Endodermal cell (in vitro differentiated cells): Measurements from ENCODE around the gene PNMA1. TPM values are rescaled to one million over a fixed set of nuclear protein-coding genes. Genes with fewer than 3 reads are reported as not detected.

Source experiments
- DNase-seq: peaks from one replicate; pipeline ENCODE4 v3.0.0-alpha.2; 2017
- H3K27ac ChIP-seq: 2 replicates; pipeline ENCODE4 v1.5.1; 2013; ENCODE audit warnings: mild to moderate bottlenecking, low read depth, low read length, moderate library complexity
- H3K27me3 ChIP-seq: 2 replicates; pipeline ENCODE4 v1.6.1; 2013; ENCODE audit warnings: mild to moderate bottlenecking, low read length, moderate library complexity; ENCODE audit not compliant: insufficient read depth, control insufficient read depth, poor library complexity, severe bottlenecking
- H3K36me3 ChIP-seq: 2 replicates; pipeline ENCODE4 v1.7.0; 2013; ENCODE audit warnings: mild to moderate bottlenecking, low read length, moderate library complexity; ENCODE audit not compliant: control insufficient read depth, insufficient read depth
- H3K4me1 ChIP-seq: one replicate; pipeline ENCODE4 v1.7.0; 2013; ENCODE audit warnings: low read length; ENCODE audit not compliant: control insufficient read depth, insufficient read depth
- H3K4me3 ChIP-seq: 2 replicates; pipeline ENCODE4 v1.5.1; 2013; ENCODE audit warnings: mild to moderate bottlenecking, low read length, moderate library complexity
- H3K9ac ChIP-seq: 2 replicates; pipeline ENCODE4 v1.6.1; 2013; ENCODE audit warnings: mild to moderate bottlenecking, low read length, moderate library complexity; ENCODE audit not compliant: poor library complexity, severe bottlenecking; ENCODE audit errors: extremely low read depth
- H3K9me3 ChIP-seq: 2 replicates; pipeline ENCODE4 v1.6.1; 2013; ENCODE audit warnings: mild to moderate bottlenecking, low read length, moderate library complexity; ENCODE audit not compliant: control insufficient read depth
- H3K27ac Mint-ChIP-seq: 2 replicates; pipeline ENCODE4 v1.8.0; 2020; ENCODE audit warnings: mixed read lengths
- H3K27me3 Mint-ChIP-seq: 2 replicates; pipeline ENCODE4 v1.8.0; 2021; ENCODE audit warnings: mild to moderate bottlenecking, mixed read lengths; ENCODE audit not compliant: insufficient read depth
- H3K36me3 Mint-ChIP-seq: 2 replicates; pipeline ENCODE4 v1.8.0; 2020; ENCODE audit warnings: low read depth, mixed read lengths
- H3K4me1 Mint-ChIP-seq: 2 replicates; pipeline ENCODE4 v1.8.0; 2020; ENCODE audit warnings: mixed read lengths
- H3K4me3 Mint-ChIP-seq: 2 replicates; pipeline ENCODE4 v1.8.0; 2020; ENCODE audit warnings: mild to moderate bottlenecking, moderate library complexity, mixed read lengths
- H3K9me3 Mint-ChIP-seq: 2 replicates; pipeline ENCODE4 v1.8.0; 2020; ENCODE audit warnings: mild to moderate bottlenecking, mixed read lengths
- WGBS, 2 experiments: methylation state at CpG; one replicate each; pipeline versions ENCODE4 v1.1.5 to v1.1.7; 2013; ENCODE audit warnings: missing lambda C conversion rate in 2 of 2, mixed read lengths in 1 of 2; ENCODE audit not compliant: insufficient coverage in 1 of 2, insufficient read length in 1 of 2; 5-methylcytosine and 5-hydroxymethylcytosine counted together
- total RNA-seq, 2 donors: library from RNA; stranded (reverse); fragmentation: NEBNext Ultra II Directional in 1 of 2; extraction: Animal tissue kit (Norgen Biotek cat#: 25700) in 1 of 2; gene quantifications; 2 replicates in 1 of 2; 3 replicates in 1 of 2; pipeline ENCODE4 v1.2.1, GENCODE V29; 2021
- TF ChIP-seq, protein P1 (sequence below): fragments of 200-600 bp; sonication (generic); conservative IDR thresholded peaks from 2 replicates; pipeline ENCODE4 v1.5.0; 2021; ENCODE audit warnings: antibody characterized with exemption, mild to moderate bottlenecking

Gene PNMA1
- total RNA-seq, 2 donors from 2014 or later: 66.9 to 70.4 TPM

DNA sequence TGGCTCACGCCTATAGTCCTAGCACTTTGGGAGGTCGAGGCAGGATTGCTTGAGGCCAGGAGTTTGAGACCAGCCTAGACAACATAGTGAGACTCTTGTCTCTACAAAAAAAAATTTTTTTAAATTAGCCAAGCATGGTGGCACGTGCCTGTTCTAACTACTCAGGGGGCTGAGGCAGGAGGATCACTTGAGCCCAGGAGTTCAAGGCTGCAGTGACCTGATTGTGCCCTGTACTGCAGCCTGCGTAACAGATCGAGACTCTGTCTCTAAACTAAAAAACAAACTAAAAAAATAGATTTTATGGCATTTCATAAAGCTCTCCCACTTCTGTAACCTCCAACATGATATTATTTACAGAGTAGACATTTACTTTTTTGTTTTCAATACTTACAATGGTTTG lies 29.6 kb downstream of the PNMA1 start:
- H3K27ac Mint-ChIP-seq: no peak overlapping the region
- peaks cover 19% of the 10 kb centered on the region for H3K36me3 ChIP-seq
- TF ChIP-seq, protein P1, sequence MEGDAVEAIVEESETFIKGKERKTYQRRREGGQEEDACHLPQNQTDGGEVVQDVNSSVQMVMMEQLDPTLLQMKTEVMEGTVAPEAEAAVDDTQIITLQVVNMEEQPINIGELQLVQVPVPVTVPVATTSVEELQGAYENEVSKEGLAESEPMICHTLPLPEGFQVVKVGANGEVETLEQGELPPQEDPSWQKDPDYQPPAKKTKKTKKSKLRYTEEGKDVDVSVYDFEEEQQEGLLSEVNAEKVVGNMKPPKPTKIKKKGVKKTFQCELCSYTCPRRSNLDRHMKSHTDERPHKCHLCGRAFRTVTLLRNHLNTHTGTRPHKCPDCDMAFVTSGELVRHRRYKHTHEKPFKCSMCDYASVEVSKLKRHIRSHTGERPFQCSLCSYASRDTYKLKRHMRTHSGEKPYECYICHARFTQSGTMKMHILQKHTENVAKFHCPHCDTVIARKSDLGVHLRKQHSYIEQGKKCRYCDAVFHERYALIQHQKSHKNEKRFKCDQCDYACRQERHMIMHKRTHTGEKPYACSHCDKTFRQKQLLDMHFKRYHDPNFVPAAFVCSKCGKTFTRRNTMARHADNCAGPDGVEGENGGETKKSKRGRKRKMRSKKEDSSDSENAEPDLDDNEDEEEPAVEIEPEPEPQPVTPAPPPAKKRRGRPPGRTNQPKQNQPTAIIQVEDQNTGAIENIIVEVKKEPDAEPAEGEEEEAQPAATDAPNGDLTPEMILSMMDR: no peak
- no peak for DNase-seq
- no peak overlapping the region for H3K4me3 Mint-ChIP-seq
- H3K27me3 Mint-ChIP-seq: no peaks in the 10 kb centered on the region
- H3K9ac ChIP-seq: no peak overlapping the region
- no peaks in the 10 kb centered on the region for H3K4me1 ChIP-seq
- no peaks in the 10 kb centered on the region for H3K9me3 Mint-ChIP-seq
- no peaks in the 10 kb centered on the region for H3K27me3 ChIP-seq
- 82 to 93% methylated on average over 3 to 5 of the region's 5 CpGs for WGBS, 2 experiments
- H3K9me3 ChIP-seq: peaks cover 5% of the 10 kb centered on the region
- H3K4me3 ChIP-seq: no peak overlapping the region
- no peak overlapping the region for H3K27ac ChIP-seq
- H3K4me1 Mint-ChIP-seq: no peaks in the 10 kb centered on the region
- H3K36me3 Mint-ChIP-seq: peaks cover 31% of the 10 kb centered on the region

DNA sequence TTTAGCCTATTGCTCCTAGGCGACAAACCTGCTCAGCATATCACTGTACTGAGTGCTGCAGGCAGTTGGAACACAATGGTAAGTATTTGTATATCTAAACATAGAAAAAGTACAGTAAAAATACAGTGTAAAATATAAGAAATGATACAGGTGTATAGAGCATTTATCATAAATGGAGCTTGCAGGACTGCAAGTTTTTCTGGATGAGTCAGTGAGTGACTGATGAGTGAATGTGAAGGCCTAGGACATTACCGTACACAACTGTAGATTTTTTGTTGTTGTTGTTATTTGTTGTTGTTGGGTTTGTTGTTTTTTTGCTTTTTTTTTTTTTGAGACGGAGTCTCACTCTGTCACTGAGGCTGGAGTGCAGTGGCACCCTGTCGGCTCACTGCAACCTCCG lies 33.4 kb downstream of the PNMA1 start:
- Histone ChIP-seq H3K27me3 (no peaks in the 10 kb centered on the region), H3K4me3 (no peak overlapping the region), H3K36me3 (peaks cover 15% of the 10 kb centered on the region), H3K9ac (no peak overlapping the region), H3K9me3 (peaks cover 5% of the 10 kb centered on the region), H3K4me1 (no peaks in the 10 kb centered on the region), H3K27ac (no peak overlapping the region)
- WGBS, 2 experiments: 94% methylated on average over 3 to 5 of the region's 5 CpGs
- Mint-ChIP-seq H3K27me3 (no peaks in the 10 kb centered on the region), H3K4me3 (no peak overlapping the region), H3K4me1 (no peaks in the 10 kb centered on the region), H3K27ac (no peak overlapping the region), H3K36me3 (peaks cover 24% of the 10 kb centered on the region), H3K9me3 (no peaks in the 10 kb centered on the region)
- no peak for DNase-seq
- TF ChIP-seq, protein P1: no peak

DNA sequence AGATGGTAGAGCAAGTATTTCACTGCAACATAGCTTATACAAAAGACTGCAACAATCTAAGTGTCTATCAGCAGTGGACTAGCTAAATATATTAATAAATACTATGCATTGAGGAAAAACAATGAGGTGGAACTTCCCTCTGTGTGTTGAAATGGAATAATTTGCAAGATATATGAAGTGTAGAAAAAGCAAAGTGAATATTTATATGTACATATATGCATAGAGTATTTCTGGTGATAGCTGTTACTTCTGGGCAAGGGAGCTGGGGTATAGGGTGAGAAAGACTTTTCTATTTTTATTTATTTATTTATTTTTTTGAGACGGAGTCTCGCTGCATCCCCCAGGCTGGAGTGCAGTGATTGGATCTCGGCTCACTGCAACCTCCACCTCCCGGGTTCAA lies 35.5 kb downstream of the PNMA1 start:
- H3K36me3 ChIP-seq: peaks cover 17% of the 10 kb centered on the region
- 85 to 95% methylated on average over 2 to 4 of the region's 4 CpGs for whole genome bisulfite sequencing, 2 experiments

More for the DNA sequence above, 35.5 kb downstream of the PNMA1 start:
- Histone ChIP-seq H3K4me1 (no peaks in the 10 kb centered on the region), H3K4me3 (no peak overlapping the region), H3K27me3 (no peaks in the 10 kb centered on the region), H3K9me3 (peaks cover under 1% of the 10 kb centered on the region), H3K9ac (no peak overlapping the region), H3K27ac (no peak overlapping the region)
- TF ChIP-seq, protein P1: no peak
- no peak overlapping the region for H3K27ac Mint-ChIP-seq
- H3K9me3 Mint-ChIP-seq: no peaks in the 10 kb centered on the region
- H3K4me1 Mint-ChIP-seq: no peaks in the 10 kb centered on the region
- H3K4me3 Mint-ChIP-seq: no peak overlapping the region
- H3K36me3 Mint-ChIP-seq: peaks cover 24% of the 10 kb centered on the region
- DNase-seq: no peak
- no peaks in the 10 kb centered on the region for H3K27me3 Mint-ChIP-seq
